HL-60 (cell line): Measurements from ENCODE around the gene ZNRF2. TPM values are rescaled to one million over a fixed set of nuclear protein-coding genes. Genes with fewer than 3 reads are reported as not detected.

Source experiments
- microRNA-seq: library from miRNA; unstranded; fragments of <30 nt; microRNA quantifications from one replicate; pipeline ENCODE4, GENCODE V29; 2018

ZNRF2 gene

Small RNAs within 50 kb of the gene (microRNA-seq; reads per million reads assigned to microRNA genes)
- gene MIR550A1 = not detected
- gene MIR550B1 = not detected
